ENCODE data around the gene MYLK2. TPM values are rescaled to one million over a fixed set of nuclear protein-coding genes. Genes with fewer than 3 reads are reported as not detected.

MYLK2 gene
- total RNA-seq, 4 donors from 2014 or later, result not detected

DNA sequence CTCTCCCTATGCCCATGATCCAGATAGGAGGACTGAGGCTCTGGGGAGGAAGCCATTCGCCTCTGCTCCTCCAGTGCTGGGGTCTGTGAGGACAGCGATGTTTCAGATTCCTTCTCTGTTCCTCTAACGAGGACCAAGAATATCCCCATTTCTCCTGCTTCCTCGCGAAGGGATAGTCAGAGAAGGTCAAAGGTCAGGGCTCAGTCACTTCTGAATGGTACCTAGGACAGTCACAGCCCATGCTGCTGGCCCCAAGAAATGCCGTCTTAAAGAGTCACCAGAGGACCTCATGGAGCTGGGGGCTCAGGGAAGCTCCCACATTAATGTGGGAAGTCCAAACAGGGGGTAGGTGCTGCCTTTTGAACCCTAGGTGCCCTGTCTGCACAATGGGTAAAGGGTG lies 24.1 kb downstream of the MYLK2 start:
- DNase-seq (ENCODE audit: low spot score in 2 of 2), result no peak
- no peaks in the 10 kb centered on the region for H3K36me3 ChIP-seq
- H3K27me3 ChIP-seq, result no peaks in the 10 kb centered on the region
- no peak overlapping the region for H3K27ac ChIP-seq
- no peaks in the 10 kb centered on the region for H3K4me1 ChIP-seq
- 85% methylated on average over 6 of the region's 6 CpGs for WGBS
- no peak for TF ChIP-seq POLR2AphosphoS5 (IDR thresholded peaks at IDR 0.05)
- no peak for TF ChIP-seq EP300 (IDR thresholded peaks at IDR 0.05)
- TF ChIP-seq, protein P1, sequence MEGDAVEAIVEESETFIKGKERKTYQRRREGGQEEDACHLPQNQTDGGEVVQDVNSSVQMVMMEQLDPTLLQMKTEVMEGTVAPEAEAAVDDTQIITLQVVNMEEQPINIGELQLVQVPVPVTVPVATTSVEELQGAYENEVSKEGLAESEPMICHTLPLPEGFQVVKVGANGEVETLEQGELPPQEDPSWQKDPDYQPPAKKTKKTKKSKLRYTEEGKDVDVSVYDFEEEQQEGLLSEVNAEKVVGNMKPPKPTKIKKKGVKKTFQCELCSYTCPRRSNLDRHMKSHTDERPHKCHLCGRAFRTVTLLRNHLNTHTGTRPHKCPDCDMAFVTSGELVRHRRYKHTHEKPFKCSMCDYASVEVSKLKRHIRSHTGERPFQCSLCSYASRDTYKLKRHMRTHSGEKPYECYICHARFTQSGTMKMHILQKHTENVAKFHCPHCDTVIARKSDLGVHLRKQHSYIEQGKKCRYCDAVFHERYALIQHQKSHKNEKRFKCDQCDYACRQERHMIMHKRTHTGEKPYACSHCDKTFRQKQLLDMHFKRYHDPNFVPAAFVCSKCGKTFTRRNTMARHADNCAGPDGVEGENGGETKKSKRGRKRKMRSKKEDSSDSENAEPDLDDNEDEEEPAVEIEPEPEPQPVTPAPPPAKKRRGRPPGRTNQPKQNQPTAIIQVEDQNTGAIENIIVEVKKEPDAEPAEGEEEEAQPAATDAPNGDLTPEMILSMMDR (IDR thresholded peaks at IDR 0.05), result no peak
- no peak for TF ChIP-seq POLR2A (IDR thresholded peaks at IDR 0.05)
- no peaks in the 10 kb centered on the region for H3K9me3 ChIP-seq
- H3K4me3 ChIP-seq, result no peak overlapping the region

- TF ChIP-seq EP300 (IDR thresholded peaks at IDR 0.05), result no peak
- TF ChIP-seq POLR2A (IDR thresholded peaks at IDR 0.05), result no peak
- TF ChIP-seq, protein P1 (IDR thresholded peaks at IDR 0.05), result no peak
- TF ChIP-seq POLR2AphosphoS5 (IDR thresholded peaks at IDR 0.05), result no peak
- peaks cover 2% of the 10 kb centered on the region for H3K27me3 ChIP-seq
- no peaks in the 10 kb centered on the region for H3K4me1 ChIP-seq
- H3K4me3 ChIP-seq, result peak overlapping the region; percentile 8
- no peak overlapping the region for H3K27ac ChIP-seq
- DNase-seq (ENCODE audit: low spot score in 2 of 2), result no peak
- H3K36me3 ChIP-seq, result no peaks in the 10 kb centered on the region
- no peaks in the 10 kb centered on the region for H3K9me3 ChIP-seq
- 63% methylated on average over 5 of the region's 5 CpGs for WGBS
These were observed 24.7 kb downstream of the MYLK2 start for GRCh38 chr20:31843881-31844280.

- H3K27me3 ChIP-seq, result peaks cover 11% of the 10 kb centered on the region
- no peak for DNase-seq (ENCODE audit: low spot score in 2 of 2)
- H3K27ac ChIP-seq, result no peak overlapping the region
- H3K4me1 ChIP-seq, result no peaks in the 10 kb centered on the region
- TF ChIP-seq EP300 (IDR thresholded peaks at IDR 0.05), result no peak
- TF ChIP-seq, protein P1 (IDR thresholded peaks at IDR 0.05), result no peak
- TF ChIP-seq POLR2A (IDR thresholded peaks at IDR 0.05), result no peak
- no peak for TF ChIP-seq POLR2AphosphoS5 (IDR thresholded peaks at IDR 0.05)
- H3K9me3 ChIP-seq, result no peaks in the 10 kb centered on the region
- peak overlapping the region; percentile 15 for H3K4me3 ChIP-seq
- no peaks in the 10 kb centered on the region for H3K36me3 ChIP-seq
- WGBS, result 96% methylated on average over 5 of the region's 28 CpGs
These were observed 25.7 kb downstream of the MYLK2 start for GRCh38 chr20:31844737-31845299.

DNA sequence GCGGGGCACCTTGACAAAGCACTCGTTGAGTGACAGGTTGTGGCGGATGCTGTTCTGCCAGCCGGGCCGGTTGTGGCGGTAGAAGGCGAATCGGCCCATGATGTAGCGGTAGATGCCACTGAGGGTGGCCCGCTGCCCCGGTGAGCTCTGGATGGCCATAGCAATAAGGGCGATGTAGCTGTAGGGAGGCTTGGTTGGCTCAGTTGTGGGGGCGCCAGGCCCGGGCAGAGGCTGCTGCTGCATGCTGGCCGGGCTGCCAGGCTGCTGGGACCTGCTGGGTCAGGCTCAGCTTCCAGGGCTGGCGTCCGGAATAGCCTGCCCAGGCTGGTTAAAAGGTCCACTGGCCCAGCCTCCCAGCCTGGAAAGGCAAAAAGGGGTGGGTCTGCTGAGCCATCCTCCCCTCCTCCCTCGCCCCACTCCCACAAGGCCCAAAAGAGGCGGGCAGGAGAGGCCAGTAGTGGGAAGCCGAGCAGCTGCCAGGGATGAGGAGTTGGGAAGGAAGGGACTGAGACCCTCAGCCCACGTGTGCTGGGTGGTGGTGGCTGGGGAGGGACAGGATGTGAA lies 26.2 kb downstream of the MYLK2 start, which contains the start of gene FOXS1:
TSS of gene FOXS1 (minus strand) at position 305 of the 564 bp plus-strand sequence. CDS start at position 243, 62 bp downstream.
- Histone ChIP-seq H3K27me3 (peaks cover 12% of the 10 kb centered on the region), H3K36me3 (no peaks in the 10 kb centered on the region), H3K27ac (no peak within 1 kb of the TSS), H3K4me1 (no peaks in the 10 kb centered on the region), H3K9me3 (no peaks in the 10 kb centered on the region), H3K4me3 (peak within 1 kb of the TSS; percentile 15)
- DNase-seq (ENCODE audit: low spot score in 2 of 2), result peak in 1 of 2 donors; percentile 56
- no peak for TF ChIP-seq EP300 (IDR thresholded peaks at IDR 0.05)
- TF ChIP-seq, protein P1 (IDR thresholded peaks at IDR 0.05), result no peak
- TF ChIP-seq POLR2AphosphoS5 (IDR thresholded peaks at IDR 0.05), result no peak
- no peak for TF ChIP-seq POLR2A (IDR thresholded peaks at IDR 0.05)
- 58% methylated on average over 13 of the region's 21 CpGs for WGBS

DNA sequence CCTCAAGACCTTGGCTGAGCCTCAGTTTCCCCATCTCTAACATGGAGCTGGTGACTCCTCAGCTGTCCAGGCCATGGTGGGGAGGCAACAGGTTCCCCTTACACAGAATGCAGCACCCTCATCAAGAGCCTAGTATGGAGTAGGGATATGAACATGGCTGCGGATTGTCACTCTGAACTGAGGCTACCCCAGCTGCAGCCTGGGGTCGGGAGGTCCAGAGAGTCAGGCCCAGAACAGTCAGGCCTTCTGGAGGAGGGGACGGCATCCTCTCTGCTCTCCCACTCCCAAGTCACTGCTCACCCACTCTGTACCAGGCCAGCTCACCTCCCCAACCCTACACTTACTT lies 27.6 kb downstream of the MYLK2 start:
- no peak for DNase-seq (ENCODE audit: low spot score in 2 of 2)
- H3K27me3 ChIP-seq, result peaks cover 26% of the 10 kb centered on the region
- H3K9me3 ChIP-seq, result no peaks in the 10 kb centered on the region
- H3K4me3 ChIP-seq, result no peak overlapping the region
- WGBS, result no CpG with 5 or more reads among the region's 3 CpGs
- no peak for TF ChIP-seq EP300 (IDR thresholded peaks at IDR 0.05)
- TF ChIP-seq, protein P1 (IDR thresholded peaks at IDR 0.05), result no peak
- H3K4me1 ChIP-seq, result no peaks in the 10 kb centered on the region
- no peaks in the 10 kb centered on the region for H3K36me3 ChIP-seq
- no peak overlapping the region for H3K27ac ChIP-seq
